Stimulated activated effector memory CD8-positive, alpha-beta T cell treated with anti-CD3 and anti-CD28 coated beads, Interleukin-12 subunit alpha, Interleukin-12 subunit beta, amount 100 ng/mL, for 72 hours (primary cell): Measurements from ENCODE around the gene GCAT.

ENCODE experiments used
- ATAC-seq: fragments of 150-1000 bp; cut with Tn5 transposase; 2 replicates; pipeline ENCODE4 v1.10.0; 2021
- DNase-seq, 2 donors: peaks; one replicate each; pipeline ENCODE4 v3.0.0; 2021 to 2022; ENCODE audit warnings: low spot score in 2 of 2
- H3K27ac Mint-ChIP-seq: one replicate; pipeline ENCODE4 v1.8.0; 2022; ENCODE audit warnings: mild to moderate bottlenecking, mixed read lengths
- H3K36me3 Mint-ChIP-seq: one replicate; pipeline ENCODE4 v1.8.0; 2022; ENCODE audit warnings: mild to moderate bottlenecking, mixed read lengths
- H3K4me1 Mint-ChIP-seq: one replicate; pipeline ENCODE4 v1.8.0; 2022; ENCODE audit warnings: mixed read lengths
- H3K4me3 Mint-ChIP-seq: one replicate; pipeline ENCODE4 v1.8.0; 2022; ENCODE audit warnings: mild to moderate bottlenecking, mixed read lengths
- H3K9me3 Mint-ChIP-seq: one replicate; pipeline ENCODE4 v1.8.0; 2022; ENCODE audit warnings: mixed read lengths

GCAT gene

GRCh38 chr22:37816543-37817180 lies 8.9 kb downstream of the GCAT start:
- H3K9me3 Mint-ChIP-seq, result no peaks in the 10 kb centered on the region

GRCh38 chr22:37817705-37818408 lies 10.1 kb downstream of the GCAT start:
- peak; percentile 83 for ATAC-seq
- Mint-ChIP-seq H3K4me3 (peak overlapping the region; percentile 50), H3K9me3 (no peaks in the 10 kb centered on the region), H3K4me1 (peaks cover 8% of the 10 kb centered on the region), H3K27ac (no peak overlapping the region), H3K36me3 (peaks cover 6% of the 10 kb centered on the region)
- peak; percentile 92 to 93 for DNase-seq

More at GRCh38 chr22:37816543-37817180, 8.9 kb downstream of the GCAT start:
- DNase-seq (no peak), ATAC-seq (no peak)
- peaks cover 8% of the 10 kb centered on the region for H3K4me1 Mint-ChIP-seq
- H3K36me3 Mint-ChIP-seq, result peaks cover 6% of the 10 kb centered on the region
- no peak overlapping the region for H3K27ac Mint-ChIP-seq
- no peak overlapping the region for H3K4me3 Mint-ChIP-seq

GRCh38 chr22:37818409-37819104 lies 10.8 kb downstream of the GCAT start:
- H3K27ac Mint-ChIP-seq, result no peak overlapping the region
- peak overlapping the region; percentile 50 for H3K4me3 Mint-ChIP-seq
- H3K36me3 Mint-ChIP-seq, result peaks cover 6% of the 10 kb centered on the region
- DNase-seq, result peak; percentile 44 to 78
- peak; percentile 80 for ATAC-seq
- peaks cover 8% of the 10 kb centered on the region for H3K4me1 Mint-ChIP-seq
- no peaks in the 10 kb centered on the region for H3K9me3 Mint-ChIP-seq

- H3K36me3 Mint-ChIP-seq, result peaks cover 6% of the 10 kb centered on the region
- no peaks in the 10 kb centered on the region for H3K9me3 Mint-ChIP-seq
- peak overlapping the region; percentile 50 for H3K4me3 Mint-ChIP-seq
- no peak for ATAC-seq
- DNase-seq, result no peak
- no peak overlapping the region for H3K27ac Mint-ChIP-seq
- H3K4me1 Mint-ChIP-seq, result peaks cover 8% of the 10 kb centered on the region
Measured at GRCh38 chr22:37819105-37819433, 11.3 kb downstream of the GCAT start.

DNA sequence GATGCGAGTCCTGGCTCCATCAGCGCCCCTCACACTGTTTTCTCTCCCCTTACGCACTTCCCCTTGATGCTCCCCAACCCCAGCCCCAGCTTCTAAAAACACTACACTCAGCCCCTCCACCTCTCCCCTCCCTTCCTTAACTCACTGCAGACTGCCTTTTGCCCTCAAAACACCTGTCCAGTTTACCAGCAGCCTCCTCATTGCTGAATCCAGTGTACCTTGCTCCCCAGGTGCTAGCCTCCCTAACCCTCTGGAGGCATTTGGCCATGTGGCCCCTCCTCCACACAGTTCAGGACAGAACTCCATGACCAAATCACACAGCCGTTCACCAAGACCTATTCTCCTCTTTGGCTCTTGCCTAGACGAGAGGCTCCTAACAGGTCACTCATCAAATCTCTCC lies 12.6 kb downstream of the GCAT start:
- Mint-ChIP-seq H3K36me3 (peaks cover 6% of the 10 kb centered on the region), H3K9me3 (no peaks in the 10 kb centered on the region), H3K4me3 (no peak overlapping the region), H3K4me1 (peaks cover 8% of the 10 kb centered on the region), H3K27ac (no peak overlapping the region)
- DNase-seq, result no peak
- ATAC-seq, result no peak

DNA sequence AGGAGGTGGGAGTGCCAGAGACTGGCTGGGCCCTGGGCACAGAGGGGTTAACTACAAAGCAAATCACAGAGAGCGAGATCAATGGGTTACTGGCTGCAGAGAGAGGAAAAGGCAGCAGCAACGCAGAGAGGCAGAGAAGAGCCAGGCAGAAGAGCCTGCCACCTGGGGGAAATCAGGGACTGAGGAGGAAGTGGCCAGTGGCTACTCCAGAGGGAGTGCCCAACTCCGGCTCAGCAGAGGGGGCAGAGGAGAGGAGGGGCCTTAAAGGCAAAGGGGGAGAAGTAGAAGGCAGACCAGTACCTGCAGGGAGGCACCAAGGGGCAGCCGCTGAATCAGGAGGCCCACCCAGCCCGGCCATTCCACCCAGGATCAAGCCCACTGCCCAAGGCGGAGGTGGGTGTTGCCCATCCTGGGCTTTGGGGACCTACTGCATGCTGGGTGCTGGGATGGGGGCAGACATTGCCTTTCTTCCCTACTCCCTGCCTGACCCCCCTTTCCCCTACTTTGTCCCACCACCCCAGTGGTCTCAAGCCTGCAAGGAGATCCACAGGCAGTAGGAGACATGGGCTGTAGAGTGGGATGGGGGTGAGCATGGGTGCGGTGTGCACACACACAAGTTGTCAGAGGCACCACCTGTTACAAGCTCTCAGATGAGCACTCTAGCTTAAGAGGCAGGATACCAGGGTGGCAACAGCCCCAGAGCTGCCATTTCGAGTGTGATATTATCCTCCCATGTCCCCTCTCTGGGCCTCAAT lies 14.5 kb downstream of the GCAT start:
- H3K27ac Mint-ChIP-seq, result no peak overlapping the region
- H3K9me3 Mint-ChIP-seq, result no peaks in the 10 kb centered on the region

GRCh38 chr22:37823134-37823985 lies 15.6 kb downstream of the GCAT start, which contains the start of gene GALR3:
Gene GALR3, plus strand, starts transcription at chr22:37823382. Its CDS starts 25 bp downstream, at chr22:37823407.
- H3K4me1 Mint-ChIP-seq, result peaks cover 13% of the 10 kb centered on the region
- no peak within 1 kb of the TSS for H3K27ac Mint-ChIP-seq
- H3K36me3 Mint-ChIP-seq, result no peaks in the 10 kb centered on the region
- H3K4me3 Mint-ChIP-seq, result peak within 1 kb of the TSS; percentile 31
- DNase-seq (no peak), ATAC-seq (no peak)
- no peaks in the 10 kb centered on the region for H3K9me3 Mint-ChIP-seq

More for the DNA sequence above, 14.5 kb downstream of the GCAT start:
- DNase-seq (no peak), ATAC-seq (no peak)
- Mint-ChIP-seq H3K4me1 (peaks cover 13% of the 10 kb centered on the region), H3K36me3 (no peaks in the 10 kb centered on the region), H3K4me3 (no peak overlapping the region)

DNA sequence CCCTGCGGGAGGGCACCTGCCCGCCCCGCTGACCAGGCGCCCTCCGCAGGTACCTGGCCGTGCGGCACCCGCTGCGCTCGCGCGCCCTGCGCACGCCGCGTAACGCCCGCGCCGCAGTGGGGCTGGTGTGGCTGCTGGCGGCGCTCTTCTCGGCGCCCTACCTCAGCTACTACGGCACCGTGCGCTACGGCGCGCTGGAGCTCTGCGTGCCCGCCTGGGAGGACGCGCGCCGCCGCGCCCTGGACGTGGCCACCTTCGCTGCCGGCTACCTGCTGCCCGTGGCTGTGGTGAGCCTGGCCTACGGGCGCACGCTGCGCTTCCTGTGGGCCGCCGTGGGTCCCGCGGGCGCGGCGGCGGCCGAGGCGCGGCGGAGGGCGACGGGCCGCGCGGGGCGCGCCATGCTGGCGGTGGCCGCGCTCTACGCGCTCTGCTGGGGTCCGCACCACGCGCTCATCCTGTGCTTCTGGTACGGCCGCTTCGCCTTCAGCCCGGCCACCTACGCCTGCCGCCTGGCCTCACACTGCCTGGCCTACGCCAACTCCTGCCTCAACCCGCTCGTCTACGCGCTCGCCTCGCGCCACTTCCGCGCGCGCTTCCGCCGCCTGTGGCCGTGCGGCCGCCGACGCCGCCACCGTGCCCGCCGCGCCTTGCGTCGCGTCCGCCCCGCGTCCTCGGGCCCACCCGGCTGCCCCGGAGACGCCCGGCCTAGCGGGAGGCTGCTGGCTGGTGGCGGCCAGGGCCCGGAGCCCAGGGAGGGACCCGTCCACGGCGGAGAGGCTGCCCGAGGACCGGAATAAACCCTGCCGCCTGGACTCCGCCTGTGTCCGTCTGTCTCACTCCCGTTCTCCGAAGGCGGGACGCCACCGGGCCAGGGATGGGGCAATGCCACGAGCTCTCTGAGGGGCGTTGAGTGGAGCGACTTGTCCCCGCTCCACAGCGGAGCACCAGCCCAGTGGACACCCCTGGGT lies 17.2 kb downstream of the GCAT start:
- ATAC-seq (peak; percentile 71), DNase-seq (peak in 1 of 2 donors; percentile 56)
- no peaks in the 10 kb centered on the region for H3K9me3 Mint-ChIP-seq
- H3K4me1 Mint-ChIP-seq, result peaks cover 5% of the 10 kb centered on the region
- H3K27ac Mint-ChIP-seq, result no peak overlapping the region
- peak overlapping the region; percentile 66 for H3K4me3 Mint-ChIP-seq
- H3K36me3 Mint-ChIP-seq, result peaks cover under 1% of the 10 kb centered on the region

DNA sequence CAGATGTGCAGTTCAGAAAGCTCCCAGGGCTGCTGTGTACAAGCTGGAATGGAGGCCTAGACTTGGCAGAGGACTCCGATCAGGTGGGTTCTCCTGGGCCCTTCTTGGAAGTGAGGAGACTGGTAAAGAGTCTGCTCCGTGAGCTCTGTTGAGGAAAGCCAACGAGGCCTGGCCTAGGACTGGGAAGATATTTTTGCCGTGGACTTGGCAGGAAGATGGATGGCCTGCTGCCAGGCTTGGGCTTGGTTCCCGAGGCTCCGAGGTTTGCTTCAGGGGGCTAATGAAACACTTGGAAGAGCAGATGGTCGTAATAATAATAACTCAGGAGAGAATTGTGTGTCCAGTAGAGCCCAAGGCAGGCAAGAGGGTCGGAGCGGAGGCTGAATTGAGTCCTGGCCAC lies 19.3 kb downstream of the GCAT start:
- Mint-ChIP-seq H3K4me1 (peaks cover 5% of the 10 kb centered on the region), H3K36me3 (peaks cover 15% of the 10 kb centered on the region), H3K4me3 (no peak overlapping the region), H3K9me3 (no peaks in the 10 kb centered on the region), H3K27ac (peak overlapping the region; percentile 52)
- DNase-seq (no peak), ATAC-seq (no peak)

DNA sequence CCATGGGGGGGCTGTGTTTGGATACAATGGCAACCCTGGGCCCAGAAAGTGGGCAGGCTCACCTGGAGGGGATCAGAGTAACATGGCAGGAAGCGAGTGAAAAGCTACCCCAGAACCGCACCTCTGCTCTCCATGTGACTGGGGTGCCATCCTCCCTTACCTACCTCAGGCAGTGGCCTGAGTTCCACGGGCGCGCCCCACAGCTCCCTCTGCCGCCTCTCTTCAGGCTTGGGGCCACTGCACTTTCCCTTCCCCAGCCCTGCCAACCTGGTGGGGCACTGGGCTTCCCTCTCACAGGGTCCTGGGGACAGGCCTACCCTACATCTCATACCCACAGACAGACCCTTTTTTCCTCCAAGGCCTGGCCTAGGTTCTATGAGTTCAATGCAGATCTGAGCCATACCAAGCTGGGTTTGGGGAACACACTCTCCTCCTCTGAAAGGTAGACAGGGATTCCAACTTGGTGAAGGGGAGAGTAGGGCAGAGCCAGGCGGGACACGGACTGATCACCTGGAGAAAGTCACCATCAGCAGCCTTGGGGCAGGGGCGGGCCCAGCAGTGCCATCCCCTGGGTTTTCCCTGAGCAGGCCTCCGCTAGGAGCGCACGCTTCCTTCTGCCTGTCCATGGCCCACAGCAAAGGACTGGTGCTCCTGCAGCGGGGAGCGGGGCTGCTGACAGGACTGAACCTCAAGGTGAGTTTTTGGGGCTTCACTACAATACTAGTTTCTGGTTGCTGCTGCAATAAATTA lies 22.5 kb downstream of the GCAT start:
- Mint-ChIP-seq H3K36me3 (peaks cover 43% of the 10 kb centered on the region), H3K27ac (peak overlapping the region; percentile 60)

GRCh38 chr22:37831472-37831871 lies 23.7 kb downstream of the GCAT start:
- Mint-ChIP-seq H3K9me3 (no peaks in the 10 kb centered on the region), H3K4me1 (no peaks in the 10 kb centered on the region), H3K4me3 (no peak overlapping the region), H3K27ac (no peak overlapping the region), H3K36me3 (peaks cover 55% of the 10 kb centered on the region)
- no peak for ATAC-seq
- DNase-seq, result no peak

More for the DNA sequence above, 22.5 kb downstream of the GCAT start:
- ATAC-seq, result no peak
- peaks cover 5% of the 10 kb centered on the region for H3K4me1 Mint-ChIP-seq
- H3K9me3 Mint-ChIP-seq, result no peaks in the 10 kb centered on the region
- DNase-seq, result no peak
- no peak overlapping the region for H3K4me3 Mint-ChIP-seq

DNA sequence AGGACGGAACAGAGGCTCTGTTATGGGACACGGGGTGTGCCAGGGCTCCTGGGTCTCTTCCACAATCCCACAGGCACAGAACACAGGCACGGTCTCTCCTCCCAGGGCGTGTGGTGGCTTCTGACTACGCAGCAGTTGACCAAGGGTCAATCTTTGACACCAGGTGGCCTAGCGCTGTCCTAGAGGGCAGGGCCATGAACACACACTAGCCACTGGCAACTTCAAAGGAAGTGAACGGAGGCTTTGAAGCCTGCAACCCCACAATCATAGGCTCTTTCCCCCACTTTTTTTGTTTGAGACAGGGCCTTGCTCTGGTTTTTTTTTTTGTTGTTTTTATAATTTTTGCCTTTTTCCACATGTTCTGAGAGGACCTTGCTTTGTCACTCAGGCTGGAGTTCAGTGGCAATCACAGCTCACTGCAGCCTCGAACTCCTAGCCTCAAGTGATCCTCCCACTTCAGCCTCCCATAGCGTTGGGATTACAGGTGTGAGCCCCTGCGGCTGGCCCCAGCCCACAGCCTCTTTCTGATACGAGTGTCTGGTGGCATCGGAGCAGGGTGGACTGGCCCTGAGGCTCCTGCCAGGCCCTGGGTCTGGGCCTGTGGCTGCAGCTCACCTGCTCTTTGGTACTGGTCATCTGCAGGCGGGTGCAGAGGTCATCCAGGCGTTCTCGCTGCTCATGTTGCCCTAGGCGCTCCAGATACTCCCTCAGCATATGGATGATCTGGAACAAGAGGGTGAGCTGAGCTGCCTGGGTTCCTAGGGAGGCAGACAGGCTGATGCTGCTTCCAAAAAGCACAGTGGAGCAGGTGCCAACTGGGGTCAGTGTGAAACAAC lies 24.5 kb downstream of the GCAT start:
- Mint-ChIP-seq H3K4me3 (no peak overlapping the region), H3K36me3 (peaks cover 59% of the 10 kb centered on the region), H3K9me3 (no peaks in the 10 kb centered on the region), H3K27ac (no peak overlapping the region), H3K4me1 (no peaks in the 10 kb centered on the region)
- no peak for DNase-seq
- ATAC-seq, result no peak
